ENCODE data around the gene ATP4B. TPM values are rescaled to one million over a fixed set of nuclear protein-coding genes. Genes with fewer than 3 reads are reported as not detected.

The ATP4B gene
- total RNA-seq (2014; rRNA removed; shearing (Covaris generic); ENCODE audit: low replicate concordance), result not detected in 2 replicates

- DNase-seq, result no peak
- H3K9me3 ChIP-seq, result peaks cover 11% of the 10 kb centered on the region; the same call in 1 of the 2 replicates
- no peaks in the 10 kb centered on the region for H3K36me3 ChIP-seq
- no peak within 1 kb of the TSS for H3K4me3 ChIP-seq
- no peaks in the 10 kb centered on the region for H3K27me3 ChIP-seq
Observed at GRCh38 chr13:113657851-113658741, at the start of gene ATP4B. TSS of gene ATP4B (minus strand) at chr13:113658198. CDS start at chr13:113658144, 54 bp downstream.

- no peaks in the 10 kb centered on the region for H3K27me3 ChIP-seq
- no peaks in the 10 kb centered on the region for H3K9me3 ChIP-seq
- no peak for DNase-seq
- H3K36me3 ChIP-seq, result no peaks in the 10 kb centered on the region
- H3K4me3 ChIP-seq, result no peak overlapping the region
Observed at GRCh38 chr13:113672002-113672651, 14.1 kb upstream of the ATP4B start.

GRCh38 chr13:113671066-113672001 lies 13.3 kb upstream of the ATP4B start:
- no peaks in the 10 kb centered on the region for H3K9me3 ChIP-seq
- no peak for DNase-seq
- H3K4me3 ChIP-seq, result no peak overlapping the region
- no peaks in the 10 kb centered on the region for H3K27me3 ChIP-seq
- H3K36me3 ChIP-seq, result no peaks in the 10 kb centered on the region

GRCh38 chr13:113670541-113670940 lies 12.5 kb upstream of the ATP4B start:
- DNase-seq, result no peak
- Histone ChIP-seq H3K9me3 (no peaks in the 10 kb centered on the region), H3K4me3 (no peak overlapping the region), H3K27me3 (no peaks in the 10 kb centered on the region), H3K36me3 (no peaks in the 10 kb centered on the region)

GRCh38 chr13:113669755-113670341 lies 11.8 kb upstream of the ATP4B start:
- DNase-seq, result no peak
- Histone ChIP-seq H3K36me3 (no peaks in the 10 kb centered on the region), H3K9me3 (no peaks in the 10 kb centered on the region), H3K4me3 (no peak overlapping the region), H3K27me3 (no peaks in the 10 kb centered on the region)

- no peak for DNase-seq
- H3K36me3 ChIP-seq, result no peaks in the 10 kb centered on the region
Observed at GRCh38 chr13:113669231-113669754, 11.3 kb upstream of the ATP4B start.

GRCh38 chr13:113668491-113668971 lies 10.5 kb upstream of the ATP4B start:
- no peak for DNase-seq
- Histone ChIP-seq H3K9me3 (no peaks in the 10 kb centered on the region), H3K27me3 (no peaks in the 10 kb centered on the region), H3K4me3 (no peak overlapping the region), H3K36me3 (no peaks in the 10 kb centered on the region)

More at GRCh38 chr13:113669231-113669754, 11.3 kb upstream of the ATP4B start:
- no peak overlapping the region for H3K4me3 ChIP-seq
- H3K9me3 ChIP-seq, result no peaks in the 10 kb centered on the region
- H3K27me3 ChIP-seq, result no peaks in the 10 kb centered on the region

GRCh38 chr13:113667771-113668490 lies 9.9 kb upstream of the ATP4B start:
- no peaks in the 10 kb centered on the region for H3K27me3 ChIP-seq
- DNase-seq, result no peak

GRCh38 chr13:113666951-113667701 lies 9.1 kb upstream of the ATP4B start, which contains the start of gene GRK1:
TSS of gene GRK1 (plus strand) at chr13:113667219. CDS start at chr13:113667387, 168 bp downstream.
- Histone ChIP-seq H3K4me3 (no peak within 1 kb of the TSS), H3K36me3 (no peaks in the 10 kb centered on the region), H3K27me3 (no peaks in the 10 kb centered on the region), H3K9me3 (no peaks in the 10 kb centered on the region)
- no peak for DNase-seq

More at GRCh38 chr13:113667771-113668490, 9.9 kb upstream of the ATP4B start:
- no peaks in the 10 kb centered on the region for H3K36me3 ChIP-seq
- H3K4me3 ChIP-seq, result no peak overlapping the region
- no peaks in the 10 kb centered on the region for H3K9me3 ChIP-seq

- DNase-seq, result no peak
- Histone ChIP-seq H3K27me3 (no peaks in the 10 kb centered on the region), H3K4me3 (no peak overlapping the region), H3K36me3 (no peaks in the 10 kb centered on the region), H3K9me3 (peaks cover 4% of the 10 kb centered on the region; the same call in 1 of the 2 replicates)
Observed at GRCh38 chr13:113666329-113666670, 8.3 kb upstream of the ATP4B start.

- no peak for DNase-seq
- Histone ChIP-seq H3K36me3 (no peaks in the 10 kb centered on the region), H3K9me3 (peaks cover 9% of the 10 kb centered on the region; the same call in 1 of the 2 replicates), H3K4me3 (no peak overlapping the region), H3K27me3 (no peaks in the 10 kb centered on the region)
Observed at GRCh38 chr13:113665597-113666328, 7.8 kb upstream of the ATP4B start.

- H3K36me3 ChIP-seq, result no peaks in the 10 kb centered on the region
- H3K27me3 ChIP-seq, result no peaks in the 10 kb centered on the region
- no peak for DNase-seq
- peaks cover 11% of the 10 kb centered on the region; the same call in 1 of the 2 replicates for H3K9me3 ChIP-seq
- no peak overlapping the region for H3K4me3 ChIP-seq
Observed at GRCh38 chr13:113664751-113665596, 7.0 kb upstream of the ATP4B start.

- Histone ChIP-seq H3K27me3 (no peaks in the 10 kb centered on the region), H3K9me3 (peaks cover 11% of the 10 kb centered on the region; the same call in 1 of the 2 replicates)
- DNase-seq, result no peak
Observed at GRCh38 chr13:113663934-113664333, 5.9 kb upstream of the ATP4B start.

More at GRCh38 chr13:113663934-113664333, 5.9 kb upstream of the ATP4B start:
- Histone ChIP-seq H3K36me3 (no peaks in the 10 kb centered on the region), H3K4me3 (no peak overlapping the region)
